GM20000 (cell line): Measurements from ENCODE around the gene EDN1.

Experiments used
- DNase-seq: peaks from one replicate; pipeline ENCODE4 v3.0.0; 2012; ENCODE audit warnings: low spot score
- CTCF ChIP-seq: IDR thresholded peaks from 2 replicates; pipeline ENCODE4 v1.5.1; 2012; ENCODE audit warnings: mild to moderate bottlenecking, control low read depth; ENCODE audit errors: extremely low read depth, missing control alignments

Gene EDN1

DNA sequence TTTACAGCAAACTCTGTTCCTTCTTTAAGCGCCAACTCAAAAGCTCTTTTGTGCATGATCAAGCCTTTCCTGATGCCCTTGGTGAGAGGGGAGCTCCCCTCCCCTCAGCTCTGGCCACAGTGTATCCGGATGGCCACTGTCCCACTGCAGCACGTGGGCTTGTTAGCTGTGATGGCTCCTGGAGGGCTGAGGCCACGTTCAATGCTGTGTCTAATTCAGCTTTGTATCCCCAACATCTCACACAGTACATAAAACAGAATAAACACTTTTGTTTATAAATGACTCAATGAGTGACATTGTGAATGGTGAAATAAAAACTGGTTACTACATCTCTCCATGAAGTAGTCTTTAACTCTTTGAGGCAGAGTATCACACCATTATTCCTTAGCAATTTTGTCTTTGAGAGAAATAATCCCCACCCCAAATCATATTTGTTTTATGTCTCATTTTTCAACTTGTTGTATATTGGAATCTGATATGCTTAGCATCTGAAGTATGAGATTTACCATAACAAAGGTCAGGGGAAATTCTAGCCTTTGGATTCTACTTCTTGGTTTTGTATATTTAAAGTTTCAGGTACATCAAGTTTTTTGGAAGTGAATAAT, 44.5 kb downstream of the EDN1 start:
- no peak for DNase-seq
- TF ChIP-seq CTCF = no peak

DNA sequence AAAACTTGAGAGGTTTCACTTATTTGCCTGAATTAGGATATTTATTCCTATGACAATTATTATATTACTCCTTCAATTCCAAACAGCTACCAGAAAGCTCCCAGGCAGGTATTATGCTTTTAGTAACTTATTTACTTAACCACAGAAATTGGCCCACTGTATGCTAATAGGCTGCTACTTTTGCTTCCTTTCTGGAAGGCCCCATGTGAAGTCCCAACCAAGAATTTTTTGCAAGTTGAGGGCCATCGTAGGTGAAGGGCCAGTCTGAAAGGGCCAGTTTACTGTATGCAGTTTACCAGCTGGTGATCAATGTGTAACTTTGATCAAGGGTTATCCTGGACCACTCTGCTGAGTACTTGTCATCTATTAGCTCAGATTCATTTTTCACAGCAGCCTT, 45.0 kb downstream of the EDN1 start:
- peak; percentile 22 for DNase-seq

DNA sequence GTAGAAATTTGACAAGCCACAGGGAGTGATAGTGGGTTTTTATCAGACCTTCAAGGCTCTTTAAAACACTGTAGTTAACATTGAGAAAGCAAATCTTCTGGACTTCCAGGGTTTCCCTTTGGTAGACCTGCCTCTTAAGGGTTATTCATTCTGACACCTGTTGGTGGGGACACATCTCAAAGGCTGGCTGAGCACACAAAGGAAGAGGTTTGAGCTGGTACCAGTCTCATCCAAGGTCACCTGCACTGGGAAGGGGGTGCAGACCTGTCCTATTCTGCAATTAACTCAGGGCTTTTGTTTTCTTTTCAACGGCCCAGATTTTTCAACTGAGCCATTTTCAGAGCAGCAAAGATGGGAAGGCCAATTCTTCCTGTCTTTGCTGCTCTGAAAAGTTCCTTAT, 45.6 kb downstream of the EDN1 start:
- DNase-seq = no peak
- TF ChIP-seq CTCF = no peak

More for the DNA sequence above, 45.0 kb downstream of the EDN1 start:
- TF ChIP-seq CTCF = no peak

GRCh38 chr6:12336121-12336971, 46.2 kb downstream of the EDN1 start:
- no peak for TF ChIP-seq CTCF
- peak; percentile 56 for DNase-seq

DNA sequence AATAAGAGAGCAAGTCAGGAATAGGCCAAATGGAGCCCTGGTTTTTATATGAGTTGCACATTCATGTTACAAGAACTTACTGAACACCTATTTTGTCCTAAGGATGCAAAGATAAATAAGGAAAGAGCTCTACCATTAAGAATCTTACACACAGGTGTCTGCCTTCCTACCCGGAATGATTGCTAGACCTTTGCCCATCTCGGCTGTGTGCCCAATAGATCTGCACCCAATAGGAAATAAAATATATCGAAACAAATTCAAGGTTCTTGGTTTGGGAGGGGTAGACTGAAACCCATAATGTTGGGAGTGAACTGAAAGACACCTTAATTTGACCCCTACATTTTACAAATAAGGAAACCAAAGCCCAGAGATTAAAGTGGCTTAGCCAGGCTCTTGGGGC, 48.9 kb downstream of the EDN1 start:
- no peak for DNase-seq
- TF ChIP-seq CTCF = no peak

- DNase-seq = no peak
- no peak for TF ChIP-seq CTCF
Measured at GRCh38 chr6:12339808-12340487, 49.8 kb downstream of the EDN1 start.

- no peak for DNase-seq
- TF ChIP-seq CTCF = no peak
Measured at GRCh38 chr6:12340488-12340818, 50.3 kb downstream of the EDN1 start.
